GM19023 (cell line): ENCODE results near the gene ZNF548.
A peak's percentile ranks its signal among the peaks of the same experiment; 100 is the strongest.

Experiments used
- ATAC-seq: cut with Tn5 transposase; IDR thresholded peaks from one replicate; pipeline ENCODE4 v1.9.1; 2021; ENCODE audit warnings: mild to moderate bottlenecking, moderate library complexity; ENCODE audit not compliant: unreplicated experiment

The ZNF548 gene

DNA sequence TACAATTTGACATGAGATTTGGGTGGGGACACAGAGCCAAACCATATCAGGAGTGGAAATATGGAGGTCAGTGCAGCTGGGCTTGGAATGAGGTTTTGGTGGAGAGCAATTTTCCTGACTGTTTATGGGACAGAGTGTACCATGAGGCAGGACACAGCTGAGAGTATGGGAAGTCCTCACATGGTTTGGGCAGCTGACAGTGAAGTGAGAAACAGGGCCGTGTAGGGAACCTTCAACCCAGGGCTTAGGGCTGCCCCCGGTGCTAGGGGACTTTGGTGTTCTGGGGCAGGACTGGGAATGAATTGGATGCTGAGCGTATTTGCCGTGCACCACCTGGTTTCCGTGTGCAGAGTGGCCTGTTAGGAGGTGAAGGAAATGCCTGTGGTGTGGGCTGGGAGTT is 6.1 kb downstream of the ZNF548 start:
- ATAC-seq: no peak

DNA sequence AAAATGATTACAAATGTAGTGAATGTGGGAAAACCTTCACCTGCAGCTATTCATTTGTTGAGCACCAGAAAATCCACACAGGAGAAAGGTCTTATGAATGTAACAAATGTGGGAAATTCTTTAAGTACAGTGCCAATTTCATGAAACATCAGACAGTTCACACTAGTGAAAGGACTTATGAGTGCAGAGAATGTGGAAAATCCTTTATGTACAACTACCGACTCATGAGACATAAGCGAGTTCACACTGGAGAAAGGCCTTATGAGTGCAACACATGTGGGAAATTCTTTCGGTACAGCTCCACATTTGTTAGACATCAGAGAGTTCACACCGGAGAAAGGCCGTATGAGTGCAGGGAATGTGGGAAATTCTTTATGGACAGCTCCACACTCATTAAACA is 9.2 kb downstream of the ZNF548 start:
- no peak for ATAC-seq

- no peak for ATAC-seq
These were observed 14.3 kb downstream of the ZNF548 start for GRCh38 chr19:57403737-57404563.

DNA sequence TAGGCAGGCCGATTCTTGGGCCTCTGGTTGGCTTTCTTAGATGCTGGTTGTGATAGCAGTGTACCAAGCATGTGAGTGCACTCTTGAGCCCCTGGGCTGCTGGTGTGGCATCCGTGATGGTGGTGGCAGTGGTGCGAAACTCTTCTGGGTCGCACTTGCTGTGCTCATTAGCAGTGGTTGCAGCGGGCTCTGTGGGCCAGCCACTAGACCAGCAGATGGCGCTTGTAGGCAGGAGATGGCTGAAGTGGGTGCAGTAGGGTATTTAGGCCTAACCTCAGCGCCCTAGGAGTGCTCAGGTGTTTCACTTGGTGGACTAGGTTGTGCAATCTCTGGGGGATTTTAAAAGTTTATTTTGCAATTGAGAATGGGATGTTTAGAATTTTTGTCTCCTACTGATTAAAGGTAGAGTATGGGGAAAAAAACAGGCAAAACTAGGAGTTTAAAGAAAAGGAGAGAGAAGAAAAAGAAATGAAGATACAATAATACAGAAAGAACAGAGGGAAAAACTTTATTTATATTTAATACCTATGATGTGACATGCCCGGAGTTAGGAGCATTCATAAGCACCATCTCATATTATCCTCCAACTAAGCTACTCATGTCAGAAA is 17.0 kb downstream of the ZNF548 start:
- ATAC-seq: no peak

DNA sequence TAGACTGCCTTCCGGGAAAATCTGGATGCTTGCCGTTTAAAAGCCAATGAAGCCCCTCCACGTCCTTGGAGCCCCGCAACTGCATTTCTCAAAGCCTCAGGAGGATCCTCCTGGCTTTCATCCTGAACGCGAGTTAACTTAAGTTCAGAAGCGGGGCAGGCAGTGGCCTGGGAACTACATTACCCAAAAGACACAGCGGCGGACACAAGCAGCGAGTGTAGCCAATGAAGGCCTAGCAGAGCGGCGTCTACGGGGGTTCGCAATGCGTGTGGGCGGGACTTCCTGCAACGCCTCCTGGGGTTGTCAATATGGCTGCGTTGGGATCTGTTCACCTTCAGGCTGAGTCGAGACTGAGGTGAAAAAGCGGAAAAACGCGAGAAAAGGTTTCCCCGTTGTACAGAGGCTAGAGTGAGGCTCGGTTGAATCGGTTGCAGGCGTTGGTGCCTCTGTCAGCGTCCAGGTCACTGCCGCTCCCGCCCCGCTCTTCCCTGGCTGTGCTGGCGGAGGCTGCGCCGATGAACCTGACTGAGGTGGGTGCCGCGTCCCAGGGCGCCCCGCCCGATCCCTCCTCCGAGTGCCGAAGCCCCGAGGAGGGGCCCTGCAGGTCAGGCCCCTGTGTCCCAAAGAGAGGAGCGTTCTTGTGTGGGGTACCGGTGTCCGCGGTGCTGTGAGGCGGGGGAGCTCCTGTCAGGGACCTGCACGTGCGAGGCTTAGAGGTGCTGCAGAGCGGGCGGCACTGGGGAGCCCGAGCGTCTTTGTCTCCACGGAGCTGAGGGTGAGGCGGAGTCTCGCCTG is 21.4 kb downstream of the ZNF548 start, which contains the start of gene ZNF17:
Gene ZNF17 (plus strand): TSS at position 285 of the 795 bp plus-strand sequence. CDS start 2,455 bp downstream, outside the sequence.
- peak; percentile 97 for ATAC-seq

DNA sequence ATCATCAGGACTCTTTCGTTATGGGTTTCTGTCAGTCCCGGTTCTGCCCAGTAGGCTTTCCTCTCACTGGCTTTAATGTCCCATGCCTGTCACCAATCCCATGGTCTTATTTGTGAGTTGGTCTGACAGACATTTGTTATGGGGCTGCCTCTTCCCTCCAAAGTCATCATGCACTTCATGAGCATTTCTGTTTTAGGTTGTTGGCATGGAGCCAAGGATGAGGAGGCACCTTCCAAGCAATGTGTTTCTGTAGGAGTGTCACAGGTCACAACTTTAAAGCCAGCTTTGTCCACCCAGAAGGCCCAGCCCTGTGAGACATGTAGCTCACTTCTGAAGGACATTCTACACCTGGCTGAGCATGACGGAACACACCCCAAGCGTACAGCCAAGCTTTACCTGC is 29.8 kb downstream of the ZNF548 start:
- no peak for ATAC-seq

GRCh38 chr19:57421037-57421436 is 31.4 kb downstream of the ZNF548 start:
- ATAC-seq: no peak

- no peak for ATAC-seq
These were observed 44.9 kb downstream of the ZNF548 start for GRCh38 chr19:57434386-57435061.

DNA sequence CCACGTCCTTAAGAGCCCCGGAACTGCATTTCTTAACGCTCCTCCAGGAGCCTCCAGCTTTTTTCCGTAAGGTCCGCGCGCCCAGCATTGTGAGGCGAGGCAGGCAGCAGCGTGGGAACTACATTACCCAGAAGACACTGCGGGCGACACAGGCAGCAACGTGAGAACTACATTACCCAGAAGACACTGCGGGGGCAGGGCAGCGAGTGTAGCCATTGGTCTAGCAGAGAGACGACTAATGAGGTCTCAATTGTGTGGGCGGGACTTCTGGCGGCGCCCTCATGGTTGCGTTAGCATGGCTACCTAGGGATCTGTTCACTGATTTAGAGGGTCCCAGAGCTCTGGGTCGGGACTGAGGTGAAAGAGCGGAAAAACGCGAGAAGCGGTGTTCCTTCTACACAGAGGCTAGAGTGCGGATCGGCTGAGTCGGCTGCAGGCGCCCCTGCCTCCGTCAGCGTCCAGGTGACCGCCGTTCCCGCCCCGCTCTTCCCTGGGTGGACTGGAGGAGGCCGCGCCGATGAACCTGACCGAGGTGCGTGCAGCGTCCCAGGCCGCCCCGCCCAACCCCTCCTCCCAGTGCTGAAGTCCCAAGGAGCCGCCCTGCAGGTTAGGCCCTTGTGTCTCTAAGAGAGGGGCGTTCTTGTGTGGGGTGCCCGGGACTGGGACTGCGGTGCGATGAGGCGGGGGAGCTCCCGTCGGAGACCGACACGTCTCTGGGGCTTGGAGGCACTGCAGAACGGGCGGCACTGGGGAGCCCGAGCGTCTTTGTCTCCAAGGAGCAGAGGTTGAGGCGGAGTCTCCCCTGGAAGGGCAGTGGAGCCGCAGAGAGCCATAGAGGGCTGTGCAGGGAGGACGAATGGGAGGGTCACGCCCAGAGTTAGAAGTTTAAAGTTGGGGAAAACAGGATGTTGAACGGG is 45.7 kb downstream of the ZNF548 start, which contains the start of gene ZNF749:
Gene ZNF749 (plus strand): TSS at position 264 of the 917 bp plus-strand sequence. CDS start 254 bp downstream, at position 518.
- ATAC-seq: peak; percentile 94

- ATAC-seq: no peak
These were observed 46.8 kb downstream of the ZNF548 start for GRCh38 chr19:57436417-57436816.

- ATAC-seq: no peak
These were observed 48.3 kb downstream of the ZNF548 start for GRCh38 chr19:57437931-57438330.

DNA sequence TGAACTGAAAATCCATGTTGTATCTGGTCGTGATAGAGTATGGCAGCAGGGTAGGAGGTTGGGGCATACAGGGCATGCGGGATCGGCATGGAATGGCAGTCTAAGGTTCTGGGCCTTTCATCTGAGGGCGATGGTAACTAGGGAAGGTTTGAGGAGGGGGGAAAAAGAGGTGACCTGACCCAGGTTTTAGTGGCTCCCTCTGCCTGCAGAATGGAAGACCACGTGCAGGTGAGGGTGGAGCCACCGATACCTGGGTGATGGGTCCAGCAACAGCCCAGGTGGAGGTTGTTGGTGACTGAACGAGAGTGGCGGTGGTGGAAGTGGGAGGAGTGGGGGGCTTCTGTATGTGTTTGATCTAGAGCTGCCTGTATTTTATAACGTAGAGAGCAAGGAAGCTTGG is 49.3 kb downstream of the ZNF548 start:
- no peak for ATAC-seq

DNA sequence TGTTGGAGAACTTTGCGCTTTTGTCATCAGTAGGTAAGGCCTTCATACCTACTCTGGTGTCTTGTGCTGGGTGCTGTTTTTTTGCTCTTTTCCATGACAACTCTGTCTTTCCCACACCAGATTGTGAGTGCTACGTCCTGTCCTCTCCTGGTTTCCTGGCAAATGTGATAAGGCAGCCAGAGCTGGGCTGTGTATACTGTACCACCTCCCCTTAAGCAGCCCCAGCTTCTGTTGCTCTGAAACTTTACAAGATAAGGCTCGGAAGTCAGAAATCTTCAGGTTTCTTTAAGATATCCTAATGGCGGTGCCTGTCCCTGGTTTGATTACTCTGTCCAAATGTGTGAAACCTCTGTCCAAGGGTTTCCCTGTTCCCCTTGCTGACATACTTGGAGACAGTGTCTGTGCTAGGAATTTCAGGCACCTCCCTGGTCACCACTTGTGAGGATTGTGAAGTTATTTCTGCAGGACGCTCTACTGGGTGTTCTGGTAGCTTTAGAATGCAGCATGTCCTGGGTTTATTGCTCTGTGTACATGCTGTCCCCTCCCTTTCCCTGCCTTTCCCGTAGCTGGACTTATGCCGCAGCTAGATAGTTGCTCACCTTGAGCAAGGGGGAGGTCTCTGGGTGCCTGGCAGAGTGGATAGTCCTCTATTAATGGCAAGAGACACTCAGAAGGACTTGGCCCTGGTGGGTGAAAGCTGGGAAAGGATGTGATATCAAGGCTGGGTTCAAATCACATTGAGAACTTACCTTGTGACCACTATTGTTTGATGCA is 52.5 kb downstream of the ZNF548 start:
- no peak for ATAC-seq

DNA sequence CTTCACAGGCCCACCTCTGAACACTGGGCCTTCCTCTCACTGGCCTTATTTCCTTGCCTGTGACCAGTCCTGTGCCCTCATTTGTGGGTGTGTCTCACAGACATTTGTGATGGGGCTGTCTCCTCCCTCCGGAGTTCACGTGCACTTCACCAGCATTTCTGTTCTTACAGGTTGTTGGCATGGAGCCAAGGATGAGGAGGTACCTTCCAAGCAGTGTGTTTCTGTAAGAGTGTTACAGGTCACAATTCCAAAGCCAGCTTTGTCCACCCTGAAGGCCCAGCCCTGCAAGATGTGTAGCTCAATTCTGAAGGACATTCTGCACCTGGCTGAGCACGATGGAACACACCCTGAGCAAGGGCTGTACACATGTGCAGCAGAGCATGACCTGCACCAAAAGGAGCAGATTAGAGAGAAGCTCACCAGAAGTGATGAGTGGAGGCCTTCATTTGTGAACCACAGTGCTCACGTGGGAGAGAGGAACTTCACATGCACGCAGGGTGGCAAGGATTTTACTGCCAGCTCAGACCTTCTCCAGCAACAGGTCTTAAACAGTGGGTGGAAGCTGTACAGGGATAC is 53.6 kb downstream of the ZNF548 start:
- ATAC-seq: no peak

GRCh38 chr19:57452307-57452706 is 62.7 kb downstream of the ZNF548 start:
- no peak for ATAC-seq
